H9 (cell line): ENCODE data around the gene PATE3. TPM values are rescaled to one million over a fixed set of nuclear protein-coding genes. Genes with fewer than 3 reads are reported as not detected.

Source experiments
- DNase-seq: peaks from one replicate; pipeline ENCODE4 v3.0.0-alpha.2; 2017
- H2AFZ ChIP-seq: one replicate; pipeline ENCODE4 v1.6.1; 2013; ENCODE audit warnings: mild to moderate bottlenecking, low read length, control low read depth, moderate library complexity
- H2AK5ac ChIP-seq: 2 replicates; pipeline ENCODE4 v1.6.1; 2013; ENCODE audit warnings: low read length, control low read depth, mixed read lengths; ENCODE audit not compliant: insufficient read length
- H2BK120ac ChIP-seq: one replicate; pipeline ENCODE4 v1.6.1; 2013; ENCODE audit warnings: low read depth, mild to moderate bottlenecking, low read length, control low read depth, inconsistent platforms; ENCODE audit not compliant: poor library complexity, severe bottlenecking
- H2BK12ac ChIP-seq: 2 replicates; pipeline ENCODE4 v1.6.1; 2013; ENCODE audit warnings: low read length, control low read depth, mixed read lengths, low read depth; ENCODE audit not compliant: insufficient read length
- H2BK15ac ChIP-seq: 2 replicates; pipeline ENCODE4 v1.6.1; 2013; ENCODE audit warnings: low read depth, low read length, control low read depth
- H2BK20ac ChIP-seq: one replicate; pipeline ENCODE4 v1.6.1; 2013; ENCODE audit warnings: low read depth, mild to moderate bottlenecking, low read length, control low read depth, inconsistent platforms; ENCODE audit not compliant: poor library complexity, severe bottlenecking
- H2BK5ac ChIP-seq: 2 replicates; pipeline ENCODE4 v1.6.1; 2013; ENCODE audit warnings: low read length, control low read depth, mixed read lengths; ENCODE audit not compliant: insufficient read length
- H3K14ac ChIP-seq: 2 replicates; pipeline ENCODE4 v1.6.1; 2013; ENCODE audit warnings: low read length, control low read depth; ENCODE audit not compliant: insufficient read depth
- H3K18ac ChIP-seq: 2 replicates; pipeline ENCODE4 v1.6.1; 2013; ENCODE audit warnings: low read depth, mild to moderate bottlenecking, mixed read lengths, low read length, control low read depth; ENCODE audit not compliant: insufficient read length
- H3K23ac ChIP-seq: 2 replicates; pipeline ENCODE4 v1.6.1; 2013; ENCODE audit warnings: low read length, control low read depth, mixed read lengths, low read depth; ENCODE audit not compliant: insufficient read length
- H3K23me2 ChIP-seq: 2 replicates; pipeline ENCODE4 v1.6.1; 2013; ENCODE audit warnings: low read depth, mild to moderate bottlenecking, mixed read lengths, low read length, control low read depth; ENCODE audit not compliant: insufficient read length, poor library complexity, severe bottlenecking
- H3K27ac ChIP-seq: 2 replicates; pipeline ENCODE4 v1.5.1; 2013; ENCODE audit warnings: low read length, control low read depth, mixed read lengths, low read depth; ENCODE audit not compliant: insufficient read length
- H3K27me3 ChIP-seq: 2 replicates; pipeline ENCODE4 v1.6.1; 2013; ENCODE audit warnings: low read length, control low read depth, inconsistent platforms; ENCODE audit not compliant: insufficient read depth
- H3K4ac ChIP-seq: 2 replicates; pipeline ENCODE4 v1.6.1; 2013; ENCODE audit warnings: low read depth, mild to moderate bottlenecking, control low read depth, inconsistent platforms, low read length, moderate library complexity
- H3K4me1 ChIP-seq: 2 replicates; pipeline ENCODE4 v1.6.1; 2013; ENCODE audit warnings: low read length, control low read depth, inconsistent platforms; ENCODE audit not compliant: insufficient read depth
- H3K4me2 ChIP-seq: 2 replicates; pipeline ENCODE4 v1.6.1; 2013; ENCODE audit warnings: low read length, control low read depth, mixed read lengths; ENCODE audit not compliant: insufficient read length, insufficient read depth
- H3K56ac ChIP-seq: 2 replicates; pipeline ENCODE4 v1.6.1; 2013; ENCODE audit warnings: low read depth, mild to moderate bottlenecking, mixed read lengths, low read length, control low read depth; ENCODE audit not compliant: insufficient read length
- H3K79me1 ChIP-seq: 2 replicates; pipeline ENCODE4 v1.6.1; 2013; ENCODE audit warnings: low read depth, mild to moderate bottlenecking, moderate library complexity, low read length, control low read depth, inconsistent platforms; ENCODE audit not compliant: insufficient read depth, poor library complexity, severe bottlenecking
- H3K79me2 ChIP-seq: 2 replicates; pipeline ENCODE4 v1.6.1; 2013; ENCODE audit warnings: low read length, control low read depth, inconsistent platforms; ENCODE audit not compliant: insufficient read depth
- H3K9ac ChIP-seq: 2 replicates; pipeline ENCODE4 v1.6.1; 2013; ENCODE audit warnings: low read length, control low read depth, mixed read lengths; ENCODE audit not compliant: insufficient read length; ENCODE audit errors: extremely low read depth
- H3K9me3 ChIP-seq: one replicate; pipeline ENCODE4 v1.6.1; 2013; ENCODE audit warnings: low read depth, low read length, inconsistent platforms; ENCODE audit not compliant: control insufficient read depth
- H3T11ph ChIP-seq: one replicate; pipeline ENCODE4 v1.6.1; 2013; ENCODE audit warnings: mild to moderate bottlenecking, low read length, control low read depth, inconsistent platforms
- H4K20me1 ChIP-seq: one replicate; pipeline ENCODE4 v1.6.1; 2013; ENCODE audit not compliant: control insufficient read depth, insufficient read length, insufficient read depth
- H4K5ac ChIP-seq: 2 replicates; pipeline ENCODE4 v1.6.1; 2013; ENCODE audit warnings: low read depth, mild to moderate bottlenecking, mixed read lengths, low read length, control low read depth; ENCODE audit not compliant: insufficient read length
- H4K8ac ChIP-seq: replicated peaks from 2 replicates; pipeline ENCODE4 v1.6.1; 2013; ENCODE audit warnings: low read length, control low read depth, mixed read lengths, low read depth; ENCODE audit not compliant: insufficient read length
- H4K91ac ChIP-seq: 2 replicates; pipeline ENCODE4 v1.6.1; 2013; ENCODE audit warnings: low read depth, mild to moderate bottlenecking, moderate library complexity, mixed read lengths, low read length, control low read depth; ENCODE audit not compliant: insufficient read length
- H3K27ac Mint-ChIP-seq, 3 experiments: 2 replicates in 2 of 3; 3 replicates in 1 of 3; pipeline ENCODE4 v1.8.0; 2020 to 2021; ENCODE audit warnings: mixed read lengths in 3 of 3, mild to moderate bottlenecking in 1 of 3, moderate library complexity in 1 of 3
- H3K27me3 Mint-ChIP-seq: 2 replicates; pipeline ENCODE4 v1.8.0; 2021; ENCODE audit warnings: low read depth, mild to moderate bottlenecking, moderate library complexity, mixed read lengths
- H3K36me3 Mint-ChIP-seq, 3 experiments: 2 replicates in 2 of 3; 3 replicates in 1 of 3; pipeline ENCODE4 v1.8.0; 2020 to 2021; ENCODE audit warnings: low read depth in 3 of 3, mixed read lengths in 3 of 3; ENCODE audit not compliant: insufficient read depth in 1 of 3
- H3K4me1 Mint-ChIP-seq, 2 experiments: 2 replicates each; pipeline ENCODE4 v1.8.0; 2020; ENCODE audit warnings: mixed read lengths in 2 of 2
- H3K4me3 Mint-ChIP-seq, 2 experiments: 2 replicates in 1 of 2; 3 replicates in 1 of 2; pipeline ENCODE4 v1.8.0; 2020 to 2021; ENCODE audit warnings: mild to moderate bottlenecking in 2 of 2, mixed read lengths in 2 of 2, moderate library complexity in 1 of 2
- H3K9me3 Mint-ChIP-seq, 2 experiments: 2 replicates in 1 of 2; 3 replicates in 1 of 2; pipeline ENCODE4 v1.8.0; 2020; ENCODE audit warnings: mild to moderate bottlenecking in 2 of 2, mixed read lengths in 2 of 2, moderate library complexity in 1 of 2
- WGBS: extraction: QIAGEN DNeasy Blood & Tissue Kit; methylation state at CpG from one replicate; pipeline ENCODE4 v1.1.7; 2013; ENCODE audit warnings: missing lambda C conversion rate, low lambda C conversion rate, mixed read lengths; ENCODE audit not compliant: insufficient read length; ENCODE audit errors: extremely low coverage; 5-methylcytosine and 5-hydroxymethylcytosine counted together
- total RNA-seq: library from RNA; stranded (reverse); gene quantifications from 2 replicates; pipeline ENCODE4 v1.2.1, GENCODE V29; 2021
- TF ChIP-seq, protein P1 (sequence below): fragments of 200-600 bp; sonication (generic); conservative IDR thresholded peaks from 3 replicates; pipeline ENCODE4 v1.8.0; 2021; ENCODE audit warnings: antibody characterized with exemption, mild to moderate bottlenecking

Gene PATE3
- total RNA-seq, 1 experiment from 2014 or later = not detected

- Histone ChIP-seq H3K9ac (no peak overlapping the region), H3K14ac (no peak overlapping the region), H3T11ph (no peak overlapping the region), H4K91ac (no peak overlapping the region), H3K4me1 (0 out of 2 replicates have a peak, but pooled peaks cover 2% of the 10 kb centered on the region), H2BK20ac (no peak overlapping the region), H4K5ac (no peak overlapping the region), H3K27me3 (no peaks in the 10 kb centered on the region), H3K18ac (no peak overlapping the region), H3K79me1 (no peaks in the 10 kb centered on the region), H2AFZ (no peak overlapping the region), H4K8ac (no peak overlapping the region), H2BK15ac (no peak overlapping the region), H3K23me2 (no peaks in the 10 kb centered on the region), H2AK5ac (no peak overlapping the region), H2BK5ac (no peak overlapping the region), H3K56ac (no peak overlapping the region), H4K20me1 (no peaks in the 10 kb centered on the region), H3K9me3 (no peaks in the 10 kb centered on the region), H3K4ac (no peak overlapping the region), H3K27ac (no peak overlapping the region), H2BK12ac (no peak overlapping the region), H2BK120ac (no peak overlapping the region), H3K4me2 (no peak overlapping the region), H3K79me2 (no peaks in the 10 kb centered on the region), H3K23ac (no peak overlapping the region)
- H3K4me3 Mint-ChIP-seq = no peak overlapping the region
- TF ChIP-seq, protein P1, sequence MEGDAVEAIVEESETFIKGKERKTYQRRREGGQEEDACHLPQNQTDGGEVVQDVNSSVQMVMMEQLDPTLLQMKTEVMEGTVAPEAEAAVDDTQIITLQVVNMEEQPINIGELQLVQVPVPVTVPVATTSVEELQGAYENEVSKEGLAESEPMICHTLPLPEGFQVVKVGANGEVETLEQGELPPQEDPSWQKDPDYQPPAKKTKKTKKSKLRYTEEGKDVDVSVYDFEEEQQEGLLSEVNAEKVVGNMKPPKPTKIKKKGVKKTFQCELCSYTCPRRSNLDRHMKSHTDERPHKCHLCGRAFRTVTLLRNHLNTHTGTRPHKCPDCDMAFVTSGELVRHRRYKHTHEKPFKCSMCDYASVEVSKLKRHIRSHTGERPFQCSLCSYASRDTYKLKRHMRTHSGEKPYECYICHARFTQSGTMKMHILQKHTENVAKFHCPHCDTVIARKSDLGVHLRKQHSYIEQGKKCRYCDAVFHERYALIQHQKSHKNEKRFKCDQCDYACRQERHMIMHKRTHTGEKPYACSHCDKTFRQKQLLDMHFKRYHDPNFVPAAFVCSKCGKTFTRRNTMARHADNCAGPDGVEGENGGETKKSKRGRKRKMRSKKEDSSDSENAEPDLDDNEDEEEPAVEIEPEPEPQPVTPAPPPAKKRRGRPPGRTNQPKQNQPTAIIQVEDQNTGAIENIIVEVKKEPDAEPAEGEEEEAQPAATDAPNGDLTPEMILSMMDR = no peak
- peaks cover 11% of the 10 kb centered on the region for H3K27me3 Mint-ChIP-seq
- no CpG with 5 or more reads among the region's 3 CpGs for WGBS
- H3K36me3 Mint-ChIP-seq = no peaks in the 10 kb centered on the region
- H3K4me1 Mint-ChIP-seq = no peaks in the 10 kb centered on the region
- H3K27ac Mint-ChIP-seq = no peak overlapping the region
- no peaks in the 10 kb centered on the region for H3K9me3 Mint-ChIP-seq
- no peak for DNase-seq
These were observed 15.0 kb upstream of the PATE3 start for GRCh38 chr11:125772834-125773505.
